CD4-positive, alpha-beta T cell treated with Interleukin-15 for 4 hours (primary cell): ENCODE data around the gene FOXP4.
A peak's percentile ranks its signal among the peaks of the same experiment; 100 is the strongest.
"Not testable (repeated sequence)": the region's sequence is repeated elsewhere in the genome, so short reads cannot be mapped to it uniquely, and the experiment has no call there.

Source experiments
- DNase-seq: peaks from one replicate; pipeline ENCODE4 v3.0.0-alpha.2; 2020; ENCODE audit warnings: low spot score

FOXP4 gene

DNA sequence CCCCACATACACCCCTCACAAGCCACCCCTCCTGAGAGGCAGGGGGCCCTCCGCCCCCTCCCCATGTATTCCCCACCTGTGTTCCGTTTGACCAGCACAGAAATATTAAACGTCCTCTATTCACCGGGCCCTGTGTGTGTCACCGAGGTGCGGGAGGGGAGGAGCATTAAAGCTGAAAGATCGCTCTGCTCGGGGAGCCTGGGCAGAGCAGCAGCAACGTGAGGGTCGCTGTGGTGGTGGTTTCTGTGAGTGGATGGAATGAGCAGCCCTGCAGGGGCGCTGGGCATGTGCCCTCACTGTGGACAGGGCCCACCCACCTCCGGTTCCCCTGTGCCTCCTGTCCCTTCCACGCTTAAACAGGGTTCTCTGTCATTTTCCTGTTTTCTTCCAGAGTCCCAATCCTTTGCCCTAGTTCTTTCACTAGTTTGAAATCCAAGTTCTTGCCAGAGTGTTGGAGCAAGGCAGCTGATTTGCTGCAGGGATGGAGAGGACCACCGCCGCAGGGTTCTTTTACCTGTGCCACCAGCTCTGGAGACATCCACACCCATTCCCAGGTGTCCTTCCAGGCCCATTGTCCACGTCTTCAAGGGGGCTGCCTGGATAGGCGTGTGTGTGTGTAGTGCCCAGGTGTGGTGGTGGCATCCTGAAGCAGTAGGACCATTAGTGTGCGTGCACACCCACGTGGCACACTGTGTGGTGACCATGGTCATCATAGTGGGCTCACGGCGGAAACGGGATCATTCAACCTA lies 54.5 kb downstream of the FOXP4 start:
- DNase-seq, result no peak

DNA sequence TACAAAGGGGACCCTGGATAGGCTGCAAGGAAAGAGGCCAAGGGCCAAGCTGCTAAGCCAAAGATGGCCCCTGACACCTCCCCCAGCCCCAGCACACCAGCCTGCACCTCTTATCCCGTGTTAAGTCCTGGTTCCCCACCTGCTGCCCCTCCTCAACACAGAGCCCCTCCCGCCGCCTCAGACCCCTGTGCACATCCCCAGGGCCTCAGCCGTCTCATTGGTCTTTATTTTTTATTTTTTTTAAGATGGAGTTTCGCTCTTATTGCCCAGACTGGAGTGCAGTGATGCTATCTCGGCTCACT lies 55.0 kb downstream of the FOXP4 start:
- no peak for DNase-seq

DNA sequence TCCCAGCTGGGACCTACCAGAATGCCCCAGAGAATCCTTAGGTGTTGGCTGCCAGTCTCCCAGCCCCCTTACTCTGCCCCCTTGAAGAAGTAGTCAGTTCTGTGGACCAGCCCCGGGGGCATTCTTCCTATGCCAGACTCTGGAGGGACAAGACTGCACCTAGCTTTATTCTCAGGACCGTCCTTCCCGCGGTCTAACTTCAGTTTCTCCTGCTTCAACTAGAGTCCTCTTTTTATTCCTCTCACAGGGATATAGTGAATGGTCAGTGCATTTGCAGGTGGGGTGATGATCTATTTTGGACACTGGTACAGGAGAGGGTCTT lies 56.2 kb downstream of the FOXP4 start:
- DNase-seq, result no peak

DNA sequence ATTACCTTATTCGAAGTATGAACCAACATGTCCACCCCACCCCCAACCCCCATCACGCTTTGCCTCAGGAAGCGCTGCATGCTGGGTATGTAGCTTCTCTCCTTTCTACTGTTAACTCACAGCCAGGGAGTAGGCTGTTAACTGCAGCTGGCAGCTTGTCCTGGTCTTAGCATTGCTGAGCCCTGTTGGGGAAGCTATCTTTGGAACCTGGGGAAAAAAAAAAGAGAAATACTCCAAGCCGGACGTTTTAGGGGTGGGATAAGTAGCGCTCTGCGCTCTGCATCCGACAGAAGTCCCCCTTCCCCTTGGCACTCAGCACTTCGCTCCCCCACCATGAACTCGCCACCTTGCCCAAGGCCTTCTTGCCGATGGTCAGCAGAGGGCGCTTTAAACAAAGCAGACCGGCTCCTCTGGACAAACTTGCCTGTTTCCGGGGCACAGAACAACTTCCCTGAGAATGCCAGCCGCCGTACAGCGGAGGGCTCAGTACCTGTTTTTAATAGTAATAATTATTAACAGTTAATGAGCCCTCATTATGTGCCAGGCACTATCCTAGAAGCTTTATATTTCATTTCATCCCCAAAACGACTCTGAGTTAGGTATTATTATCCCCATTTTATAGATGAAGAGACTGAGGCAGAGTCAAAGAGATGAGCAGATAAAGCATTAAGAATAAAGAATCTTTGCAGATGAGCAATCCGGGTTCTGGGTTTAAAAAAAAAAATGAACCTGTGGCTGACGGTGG lies 56.9 kb downstream of the FOXP4 start:
- peak; percentile 75 for DNase-seq

GRCh38 chr6:41604006-41604405 lies 57.8 kb downstream of the FOXP4 start:
- DNase-seq, result no peak

- no peak for DNase-seq
Measured at GRCh38 chr6:41605649-41606048, 59.5 kb downstream of the FOXP4 start.

DNA sequence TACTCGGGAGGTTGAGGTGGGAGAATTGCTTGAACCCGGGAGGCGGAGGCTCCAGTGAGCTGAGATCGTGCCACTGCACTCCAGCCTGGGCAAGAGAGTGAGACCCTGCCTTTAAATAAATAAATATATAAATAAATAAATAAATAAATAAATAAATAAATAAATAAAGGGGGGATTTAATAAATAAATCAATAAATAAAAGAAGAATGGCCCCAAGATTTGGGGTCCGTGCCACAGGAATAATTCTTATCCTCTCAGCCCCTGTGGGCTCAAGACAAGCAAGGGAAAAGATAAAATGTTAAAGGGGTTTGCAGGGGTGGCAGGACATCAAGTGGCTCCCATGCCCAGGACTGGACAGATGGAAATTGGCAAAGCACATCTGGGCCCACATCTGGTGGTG lies 60.9 kb downstream of the FOXP4 start:
- no peak for DNase-seq

DNA sequence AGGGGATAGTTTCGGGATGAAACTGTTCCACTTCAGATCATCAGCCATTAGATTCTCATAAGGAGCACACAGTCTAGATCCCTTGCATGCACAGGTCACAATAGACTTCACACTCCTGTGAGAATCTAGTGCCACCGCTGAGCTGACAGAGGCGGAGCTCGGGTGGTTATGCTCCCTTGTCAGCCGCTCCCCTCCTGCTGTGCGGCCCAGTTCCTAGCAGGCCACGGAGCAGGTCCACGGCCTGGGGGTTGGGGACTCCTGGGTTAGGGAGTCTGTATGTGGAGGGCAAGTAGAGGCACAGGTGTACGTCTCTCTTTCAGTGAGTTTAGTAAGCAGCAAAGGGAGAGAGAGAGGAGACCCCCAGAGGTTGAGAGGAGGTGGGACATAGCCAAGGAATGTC lies 61.6 kb downstream of the FOXP4 start:
- no peak for DNase-seq

DNA sequence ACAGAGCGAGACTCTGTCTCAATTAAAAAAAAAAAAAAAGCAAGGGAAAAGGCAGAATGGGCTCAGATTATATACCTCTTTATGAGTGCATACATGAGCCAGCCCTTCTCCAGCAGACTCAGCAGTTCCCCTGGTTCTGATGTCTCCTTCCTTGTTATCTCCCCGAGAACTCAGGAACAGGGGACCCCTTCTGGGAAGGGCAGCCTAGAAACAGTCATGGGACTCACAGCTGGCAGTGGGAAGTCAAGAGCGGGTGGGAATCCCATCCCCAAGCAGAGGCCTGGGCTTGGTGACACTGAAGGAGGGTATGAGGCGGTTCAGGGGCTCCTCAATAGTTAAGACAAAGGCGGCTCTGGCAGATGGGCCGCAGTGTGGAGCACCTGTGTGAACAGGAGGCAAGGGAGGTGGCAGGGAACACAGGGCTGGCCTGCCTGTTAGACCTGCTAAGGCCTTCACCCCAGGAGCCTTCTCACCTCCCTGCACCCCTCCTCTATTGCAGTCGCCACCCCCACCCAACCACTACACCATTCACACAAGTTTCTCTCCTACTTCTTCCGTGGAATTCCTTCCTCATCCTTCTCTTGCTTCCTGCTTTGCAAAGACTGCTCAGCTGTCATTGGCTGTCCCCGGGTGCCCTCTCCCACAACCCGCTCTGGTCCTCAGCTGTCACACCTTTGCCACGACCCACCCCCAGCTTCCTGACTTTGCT lies 62.4 kb downstream of the FOXP4 start:
- no peak for DNase-seq

DNA sequence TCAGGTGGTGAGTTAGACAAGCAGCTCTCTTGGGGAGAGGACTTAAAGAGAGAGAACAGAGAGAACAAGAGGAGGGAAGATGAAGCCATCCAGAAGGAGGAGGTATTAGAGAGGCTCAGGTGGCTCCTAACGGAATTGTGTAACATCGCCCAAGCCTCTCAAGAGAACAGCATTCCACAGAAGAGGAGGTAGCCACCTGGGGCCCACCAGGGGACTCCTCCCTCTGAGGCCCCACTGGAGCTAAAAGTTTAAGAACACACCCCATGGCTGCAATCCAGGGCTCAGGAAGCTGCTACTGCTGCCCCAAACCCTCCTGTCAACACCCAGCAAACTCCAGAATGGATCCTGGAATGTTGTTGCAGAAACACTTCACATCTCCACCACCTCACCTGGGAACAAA lies 68.5 kb downstream of the FOXP4 start:
- no peak for DNase-seq

DNA sequence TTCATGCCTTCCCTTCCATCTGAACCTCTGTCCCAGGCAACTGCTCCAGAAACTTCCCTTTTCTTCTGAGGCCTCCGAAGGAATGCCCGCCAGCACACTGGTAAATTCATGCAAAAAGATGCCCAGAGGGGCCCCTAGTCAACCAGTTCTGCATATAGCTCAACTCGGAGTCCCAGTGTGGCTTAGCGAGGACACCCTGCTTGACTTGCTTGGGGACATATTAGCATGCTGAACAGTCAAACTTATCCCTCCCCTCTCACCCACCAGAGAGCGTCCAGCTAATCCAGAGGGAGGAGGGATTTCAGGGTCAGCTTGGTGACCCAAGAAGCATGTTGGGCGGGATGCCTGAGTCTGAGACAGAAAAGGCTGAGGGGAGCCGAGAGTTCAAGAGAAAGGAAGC lies 69.1 kb downstream of the FOXP4 start:
- DNase-seq, result no peak

GRCh38 chr6:41618598-41618997 lies 72.4 kb downstream of the FOXP4 start:
- no peak for DNase-seq

GRCh38 chr6:41619193-41619592 lies 73.0 kb downstream of the FOXP4 start:
- DNase-seq, result not testable (repeated sequence)

- no peak for DNase-seq
Measured at GRCh38 chr6:41621367-41621766, 75.2 kb downstream of the FOXP4 start.

DNA sequence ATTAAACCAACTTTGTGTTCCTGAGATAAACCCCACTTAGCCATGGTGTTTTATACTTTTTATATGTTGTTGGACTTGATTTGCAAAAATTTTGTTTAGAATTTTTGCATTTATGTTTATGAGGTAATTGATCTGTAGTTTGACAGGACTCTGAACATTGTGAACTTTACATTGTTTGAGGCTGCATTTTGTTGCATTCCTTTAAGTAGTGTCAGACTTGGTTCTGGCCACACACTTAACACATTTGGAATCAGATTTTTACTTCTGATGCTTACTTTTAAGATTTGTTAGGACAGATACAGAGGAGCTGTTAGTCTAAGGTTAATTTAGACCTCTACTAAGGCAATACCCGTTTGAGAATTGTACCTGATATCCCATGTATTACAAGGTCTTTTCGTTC lies 75.6 kb downstream of the FOXP4 start:
- DNase-seq, result no peak

GRCh38 chr6:41622206-41622988 lies 76.2 kb downstream of the FOXP4 start:
- no peak for DNase-seq

DNA sequence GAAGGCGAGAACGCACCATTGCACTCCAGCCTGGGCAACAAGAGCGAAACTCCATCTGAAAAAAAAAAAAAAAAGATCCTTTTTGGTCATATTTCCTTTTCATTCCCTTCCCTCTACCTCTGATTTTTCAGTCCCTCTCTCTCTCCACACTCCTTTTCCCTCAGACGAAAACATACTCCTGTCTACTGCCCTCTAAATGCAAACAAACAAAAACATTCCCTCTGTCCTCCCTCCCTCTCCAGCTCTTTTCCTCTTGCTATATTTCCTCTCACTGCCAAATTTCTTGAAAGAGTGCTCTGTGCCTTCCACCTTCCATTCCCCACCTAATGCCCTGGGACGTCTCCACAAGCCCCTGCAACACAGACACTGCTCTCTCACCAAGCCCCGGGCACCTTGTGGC lies 77.1 kb downstream of the FOXP4 start:
- DNase-seq, result no peak

- no peak for DNase-seq
Measured at GRCh38 chr6:41624621-41625380, 78.6 kb downstream of the FOXP4 start.

- DNase-seq, result no peak
Measured at GRCh38 chr6:41625442-41625841, 79.3 kb downstream of the FOXP4 start.

DNA sequence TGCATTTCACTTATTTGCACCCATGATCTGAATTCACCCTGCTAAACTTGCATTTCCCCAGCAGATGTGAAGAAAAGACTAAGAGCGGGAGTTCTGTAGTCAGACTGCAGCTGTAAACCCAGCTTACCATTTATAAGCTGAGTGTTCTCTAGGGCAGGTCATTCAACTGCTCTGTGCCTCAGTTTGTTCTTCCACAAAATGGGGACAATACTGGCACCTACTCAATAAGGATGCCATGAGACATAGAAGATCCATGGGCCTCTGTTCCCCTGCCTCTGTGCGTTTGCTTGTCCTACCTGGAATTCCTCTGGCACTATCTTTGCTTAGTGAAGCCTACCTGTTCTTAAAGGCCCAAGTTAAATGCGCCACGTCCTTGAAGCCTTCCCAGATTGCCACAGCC lies 79.8 kb downstream of the FOXP4 start:
- no peak for DNase-seq

DNA sequence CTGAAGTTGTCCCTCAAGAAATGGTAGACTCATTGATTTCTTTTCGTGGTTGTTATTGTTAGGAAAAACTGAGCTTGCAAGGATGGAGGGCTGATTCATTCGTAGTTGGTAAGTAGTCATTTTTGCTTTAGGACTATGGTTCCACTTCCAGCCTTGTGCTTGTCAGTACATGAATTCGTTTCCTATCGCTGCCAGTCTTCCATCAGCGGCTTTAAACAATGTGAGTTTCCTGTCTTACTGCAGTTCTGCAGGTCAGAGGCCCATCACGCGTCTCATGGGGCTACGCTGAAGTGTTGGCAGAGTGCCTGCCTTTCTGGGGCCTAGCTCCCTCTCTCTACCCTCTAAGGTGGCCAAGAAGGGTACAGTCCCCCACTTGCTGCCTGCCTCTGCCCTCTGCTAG lies 80.7 kb downstream of the FOXP4 start:
- no peak for DNase-seq

GRCh38 chr6:41629128-41629527 lies 82.9 kb downstream of the FOXP4 start:
- DNase-seq, result no peak
